Body of pancreas (tissue), 4 donors: ENCODE measurements around the gene SCAMP1.

Source experiments
- POLR2A ChIP-seq, 3 donors: fragments of 450-650 bp; IDR thresholded peaks; one replicate each; pipeline ENCODE4 v1.6.1; 2016; ENCODE audit warnings: antibody characterized with exemption in 3 of 3, mild to moderate bottlenecking in 2 of 3
- TF ChIP-seq, protein P1 (sequence below), 7 experiments: fragments of 450-650 bp in 4 of 7; fragments of 200-600 bp in 3 of 7; sonication (generic) in 3 of 7; IDR thresholded peaks; one replicate each; pipeline ENCODE4 v1.5.1; 2016 to 2019; ENCODE audit warnings: antibody characterized with exemption in 7 of 7

DNA sequence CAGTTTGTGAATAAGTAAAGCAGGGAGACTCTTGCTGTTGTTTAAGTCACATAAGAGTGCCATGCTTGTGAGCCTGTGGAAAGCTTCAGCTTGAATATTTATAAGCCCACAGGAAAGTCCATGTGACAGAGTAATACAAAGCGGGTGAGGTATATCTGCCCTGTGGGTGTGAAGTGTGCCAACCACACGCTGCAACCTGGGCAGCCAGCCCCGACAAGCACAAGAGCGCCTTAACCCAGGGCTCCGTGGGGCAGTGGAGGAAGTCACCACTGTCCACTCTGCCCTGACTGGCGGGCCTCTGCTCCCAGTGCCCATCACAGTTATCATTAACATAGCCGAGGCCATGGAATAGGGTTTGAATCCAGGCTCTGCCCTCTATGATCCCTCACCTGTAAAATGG lies 132.2 kb downstream of the SCAMP1 start:
- TF ChIP-seq, protein P1, sequence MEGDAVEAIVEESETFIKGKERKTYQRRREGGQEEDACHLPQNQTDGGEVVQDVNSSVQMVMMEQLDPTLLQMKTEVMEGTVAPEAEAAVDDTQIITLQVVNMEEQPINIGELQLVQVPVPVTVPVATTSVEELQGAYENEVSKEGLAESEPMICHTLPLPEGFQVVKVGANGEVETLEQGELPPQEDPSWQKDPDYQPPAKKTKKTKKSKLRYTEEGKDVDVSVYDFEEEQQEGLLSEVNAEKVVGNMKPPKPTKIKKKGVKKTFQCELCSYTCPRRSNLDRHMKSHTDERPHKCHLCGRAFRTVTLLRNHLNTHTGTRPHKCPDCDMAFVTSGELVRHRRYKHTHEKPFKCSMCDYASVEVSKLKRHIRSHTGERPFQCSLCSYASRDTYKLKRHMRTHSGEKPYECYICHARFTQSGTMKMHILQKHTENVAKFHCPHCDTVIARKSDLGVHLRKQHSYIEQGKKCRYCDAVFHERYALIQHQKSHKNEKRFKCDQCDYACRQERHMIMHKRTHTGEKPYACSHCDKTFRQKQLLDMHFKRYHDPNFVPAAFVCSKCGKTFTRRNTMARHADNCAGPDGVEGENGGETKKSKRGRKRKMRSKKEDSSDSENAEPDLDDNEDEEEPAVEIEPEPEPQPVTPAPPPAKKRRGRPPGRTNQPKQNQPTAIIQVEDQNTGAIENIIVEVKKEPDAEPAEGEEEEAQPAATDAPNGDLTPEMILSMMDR (IDR thresholded peaks at IDR 0.05): no peak
- TF ChIP-seq POLR2A (IDR thresholded peaks at IDR 0.05): no peak
